Medulla oblongata (tissue), 1 donor: ENCODE results near the gene SREBF1.
"Not testable (repeated sequence)": the region's sequence is repeated elsewhere in the genome, so short reads cannot be mapped to it uniquely, and the experiment has no call there.

ENCODE experiments used
- DNase-seq: peaks from one replicate; pipeline ENCODE4 v3.0.0-alpha.2; 2015; ENCODE audit errors: extremely low spot score

SREBF1 gene

DNA sequence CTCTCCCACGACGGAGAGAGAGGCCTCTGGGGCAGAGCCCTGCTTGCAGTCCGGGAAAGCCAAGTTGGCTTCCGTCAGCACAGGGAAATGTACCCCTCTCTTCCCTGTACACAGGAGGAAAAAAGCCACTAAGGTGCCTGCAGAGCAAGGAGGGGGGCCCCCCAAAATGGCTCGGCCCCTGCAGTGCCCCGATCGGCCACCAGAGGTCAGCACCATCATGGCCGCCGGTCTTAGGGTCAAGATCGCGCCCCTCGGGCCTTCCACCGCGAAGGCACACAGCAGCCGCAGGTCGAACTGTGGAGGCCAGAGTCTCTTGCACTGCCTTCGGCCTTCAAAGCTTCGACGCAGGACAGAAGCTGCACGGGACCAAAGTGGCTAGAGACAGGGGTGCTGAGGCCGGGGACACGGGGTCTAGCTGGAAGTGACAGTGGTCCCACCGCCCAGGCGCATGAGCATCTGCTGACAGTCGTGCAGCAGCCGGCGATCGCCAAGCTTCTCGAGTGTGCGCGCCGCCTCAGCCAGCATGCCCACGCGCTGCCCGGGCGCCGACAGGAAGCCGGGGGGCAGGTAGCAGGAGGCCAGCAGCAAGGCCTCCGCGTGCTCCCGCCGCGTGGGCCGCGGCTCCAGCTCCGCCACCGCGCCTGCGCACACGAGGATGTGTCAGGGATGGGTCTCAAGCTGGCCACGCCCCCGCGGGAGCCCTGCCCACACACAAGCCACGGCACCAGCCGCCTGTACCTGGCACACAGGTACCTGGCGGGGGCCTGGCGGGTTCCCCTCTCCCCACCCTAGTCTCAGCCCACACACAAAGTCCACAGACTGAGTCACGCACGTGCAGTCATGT, 24.4 kb downstream of the SREBF1 start:
- DNase-seq: no peak

DNA sequence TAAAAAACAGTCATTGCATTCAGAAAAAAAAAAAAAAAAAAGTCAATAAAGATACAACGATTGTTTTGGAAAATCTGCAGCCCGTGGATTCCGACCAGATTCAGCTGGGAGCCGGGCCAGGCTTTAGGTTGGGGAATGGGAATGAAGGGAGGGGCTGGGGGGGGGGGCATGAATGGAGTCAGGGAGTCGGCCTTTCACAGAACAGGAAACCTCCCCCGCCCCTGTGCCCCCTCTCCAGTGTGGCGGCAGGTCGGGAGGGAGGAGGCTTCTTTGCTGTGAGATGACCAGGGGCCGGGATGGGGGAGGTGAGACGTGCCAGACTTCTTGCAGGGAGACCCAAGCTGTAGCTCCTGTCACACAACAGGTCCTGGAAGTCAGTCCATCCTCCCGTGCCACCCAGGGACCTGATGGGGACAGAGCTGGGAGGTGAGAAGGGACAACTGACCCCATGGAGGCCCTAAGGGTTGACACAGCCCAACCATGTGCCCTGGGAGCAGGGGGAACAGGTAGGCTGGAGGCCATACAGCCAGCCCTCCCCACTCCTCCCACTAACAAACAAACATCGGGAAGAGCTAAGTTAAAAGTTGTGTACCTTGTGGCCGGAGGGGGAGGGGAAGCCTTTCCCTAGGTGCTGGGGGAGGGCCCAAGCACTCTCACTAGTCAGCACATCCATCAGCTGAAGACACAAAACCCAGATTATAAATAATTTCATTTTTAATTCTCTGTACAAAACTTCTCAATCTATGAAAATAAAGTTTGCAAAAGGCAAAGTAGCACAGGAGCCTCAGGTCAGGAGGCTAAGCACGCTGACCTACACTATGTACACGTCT, 25.2 kb downstream of the SREBF1 start:
- no peak for DNase-seq

DNA sequence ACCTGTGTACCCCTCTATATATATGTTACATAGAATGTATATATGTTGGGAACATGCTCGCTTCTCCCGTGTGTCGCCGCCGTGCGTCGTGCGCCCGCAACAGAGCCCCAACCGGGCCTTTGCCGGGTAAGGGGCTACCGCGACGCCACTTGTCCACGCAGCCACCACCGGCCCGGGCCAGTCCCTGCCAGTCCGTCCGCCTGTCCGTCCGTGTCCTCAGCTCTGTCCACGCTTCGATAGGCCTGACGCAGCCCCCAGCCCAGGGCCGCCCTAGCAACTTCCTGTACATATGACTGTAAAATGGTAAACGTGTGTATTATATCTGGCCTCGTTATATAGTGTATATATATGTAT, 25.9 kb downstream of the SREBF1 start:
- DNase-seq: no peak

DNA sequence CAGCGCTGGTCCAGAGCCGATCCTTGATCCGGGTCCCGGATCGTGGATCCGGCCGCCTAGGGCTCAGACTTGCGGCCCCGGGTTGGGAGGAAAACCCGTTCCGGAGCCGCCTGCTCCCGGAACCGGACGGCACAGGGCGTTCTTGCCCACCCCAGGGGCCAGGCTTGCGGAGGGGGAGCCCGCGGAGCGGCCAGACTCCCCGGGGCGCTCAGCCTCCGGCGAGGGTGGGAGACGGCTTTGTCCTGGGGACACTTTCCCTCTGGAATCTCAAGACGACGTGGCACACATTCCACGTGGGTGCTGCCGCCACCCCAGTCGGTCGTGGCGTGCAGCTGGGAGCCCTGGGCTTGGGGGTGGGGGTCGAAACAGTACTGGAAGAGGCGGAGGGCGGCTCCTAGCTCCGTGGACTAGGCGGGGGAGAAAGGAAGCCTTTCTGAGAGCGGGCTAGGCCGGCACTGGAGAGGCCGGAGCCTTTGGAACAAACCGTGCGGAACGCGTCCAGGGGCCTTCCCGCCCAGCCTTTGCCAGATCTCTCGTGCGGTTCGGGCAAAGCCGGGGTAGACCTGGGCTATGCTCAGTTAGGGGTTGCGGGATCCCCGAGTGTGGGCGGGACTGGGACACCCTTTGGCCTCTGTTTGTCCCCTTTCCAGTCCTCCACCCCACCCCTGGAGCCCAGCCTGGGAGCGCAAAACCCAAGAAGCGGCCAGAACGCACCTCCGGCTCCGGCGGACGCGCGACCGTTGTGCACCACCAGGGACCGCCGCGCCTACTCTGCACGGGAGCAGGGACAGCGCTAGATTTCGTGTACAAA, 26.5 kb downstream of the SREBF1 start:
- no peak for DNase-seq

DNA sequence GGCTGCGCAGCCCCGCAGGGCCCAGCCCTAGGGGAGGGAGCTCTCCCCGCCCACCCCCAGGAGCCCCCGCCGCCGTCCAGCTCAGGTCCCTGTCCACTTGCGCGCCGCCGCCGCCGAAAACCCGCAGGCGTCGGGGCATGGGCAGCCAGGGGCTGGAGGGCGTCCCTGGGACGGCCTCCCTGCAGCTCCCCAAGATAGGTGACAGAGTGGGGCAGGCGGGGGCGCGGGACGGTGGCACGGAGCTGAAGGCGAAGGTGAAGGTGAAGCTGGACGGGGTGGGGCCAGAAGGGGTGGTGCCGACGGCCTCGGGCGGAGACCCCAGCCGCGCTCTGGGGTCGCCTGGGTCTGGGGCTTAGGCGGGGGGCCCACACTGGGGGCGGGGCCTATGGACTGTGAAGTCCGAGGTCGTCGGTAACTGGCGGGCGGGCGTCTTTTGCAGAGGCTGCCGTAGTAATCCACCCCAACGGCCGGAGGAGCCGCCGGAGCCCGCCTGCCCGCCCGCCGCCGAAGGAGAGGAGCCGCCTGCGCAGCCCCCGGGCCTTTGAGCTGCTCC, 27.2 kb downstream of the SREBF1 start:
- DNase-seq: no peak

DNA sequence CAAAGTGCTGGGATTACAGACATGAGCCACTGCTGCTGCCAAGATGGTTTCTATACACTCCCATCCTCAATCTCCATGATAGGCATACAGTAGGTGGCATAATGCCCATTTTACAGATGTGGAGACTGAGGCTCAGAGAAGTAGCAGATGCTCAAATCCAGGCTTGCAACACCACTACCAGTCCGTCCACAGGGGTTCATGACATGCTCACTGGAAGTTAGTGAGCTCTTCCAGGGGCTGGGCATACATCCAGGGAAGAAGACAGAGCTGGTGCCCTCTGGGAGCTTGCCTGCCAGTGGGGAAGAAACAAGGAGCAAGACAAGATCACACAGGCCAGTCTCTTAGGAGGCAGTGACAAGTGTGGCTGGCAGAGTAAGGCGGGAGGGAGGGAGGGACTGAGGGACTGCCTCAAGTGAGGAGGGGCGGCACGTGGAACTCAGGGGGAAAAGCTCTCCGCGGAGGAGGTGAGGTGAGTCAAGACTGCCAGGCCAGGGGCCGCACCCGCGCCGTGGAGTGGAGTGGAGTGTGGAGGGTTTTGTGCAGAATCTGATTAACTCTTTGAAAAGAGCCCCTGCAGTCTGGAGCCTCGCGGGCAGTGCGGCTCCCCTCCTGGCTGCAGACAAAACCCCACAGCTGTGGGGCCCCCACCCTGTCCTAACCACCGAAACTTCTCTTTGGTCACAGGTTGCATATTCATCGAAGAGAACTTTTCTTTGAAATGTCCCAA, 27.9 kb downstream of the SREBF1 start:
- DNase-seq: no peak

DNA sequence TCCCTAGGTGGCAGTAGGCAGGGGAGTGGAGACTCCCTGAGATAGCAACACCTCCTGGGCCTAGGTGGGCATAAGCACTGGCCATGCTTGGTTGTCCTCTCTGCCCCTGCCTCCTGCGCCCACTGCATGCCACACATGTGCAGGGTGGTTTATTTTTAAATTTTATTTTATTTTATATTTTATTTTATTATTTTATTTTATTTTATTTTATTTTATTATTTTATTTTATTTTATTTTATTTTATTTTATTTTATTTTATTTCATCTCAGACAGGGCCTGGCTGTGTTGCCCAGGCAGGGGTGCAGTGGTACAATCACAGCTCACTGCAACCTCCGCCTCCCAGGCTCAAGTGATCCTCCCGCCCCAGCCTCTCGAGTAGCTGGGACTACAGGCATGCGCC, 28.6 kb downstream of the SREBF1 start:
- DNase-seq: not testable (repeated sequence)

DNA sequence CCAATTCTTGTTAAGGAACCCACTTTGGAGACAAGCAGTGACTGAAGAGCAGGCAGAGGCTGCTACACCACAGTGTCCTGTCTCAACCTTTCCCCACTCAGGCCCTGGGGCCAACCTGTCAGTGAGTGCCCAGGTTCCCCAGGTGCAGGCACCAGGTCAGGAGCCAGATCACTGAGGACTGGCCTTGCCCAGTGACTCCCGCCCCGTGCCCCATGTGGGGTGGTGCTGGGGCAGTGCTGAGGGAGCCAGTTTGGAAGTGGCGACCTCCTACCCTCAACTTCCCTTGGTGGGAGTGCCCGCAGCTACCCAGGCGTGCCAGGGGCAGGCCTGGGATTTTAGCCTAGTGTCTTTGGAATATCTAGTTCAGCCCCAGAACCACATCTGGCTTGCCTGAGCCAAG, 29.3 kb downstream of the SREBF1 start:
- DNase-seq: no peak

DNA sequence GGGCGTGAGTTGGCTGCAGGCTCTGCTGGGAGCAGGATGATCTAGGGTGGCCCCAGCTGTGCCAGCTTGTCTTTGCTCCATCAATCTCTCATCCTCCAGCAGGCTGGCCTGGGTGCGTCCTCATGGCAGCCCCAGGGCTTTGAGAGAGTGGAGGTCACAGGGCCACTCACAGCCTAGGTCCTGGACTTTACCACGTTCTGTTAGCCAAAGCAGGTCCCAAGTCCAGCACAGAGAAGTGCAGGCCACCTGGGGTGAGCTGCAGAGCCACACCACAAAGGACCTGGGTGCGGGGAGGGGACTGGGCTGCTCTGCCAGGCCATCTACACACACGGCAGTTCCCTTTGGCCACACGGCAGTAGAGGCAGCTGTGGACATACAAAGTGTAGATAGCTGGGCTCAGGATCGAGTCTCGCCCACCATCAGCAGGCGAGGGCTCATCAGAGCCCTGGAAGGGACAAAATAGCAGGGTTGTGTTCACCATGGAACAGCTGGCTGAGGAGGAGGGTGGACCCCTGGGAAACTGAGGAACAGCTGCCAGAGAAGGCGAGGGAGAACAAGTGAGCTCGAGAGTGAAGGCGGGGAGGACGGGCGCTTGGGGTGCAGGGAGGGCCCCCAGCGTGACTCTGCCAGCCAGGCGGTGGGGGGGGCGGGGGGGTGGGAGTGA, 30.0 kb downstream of the SREBF1 start:
- DNase-seq: no peak

DNA sequence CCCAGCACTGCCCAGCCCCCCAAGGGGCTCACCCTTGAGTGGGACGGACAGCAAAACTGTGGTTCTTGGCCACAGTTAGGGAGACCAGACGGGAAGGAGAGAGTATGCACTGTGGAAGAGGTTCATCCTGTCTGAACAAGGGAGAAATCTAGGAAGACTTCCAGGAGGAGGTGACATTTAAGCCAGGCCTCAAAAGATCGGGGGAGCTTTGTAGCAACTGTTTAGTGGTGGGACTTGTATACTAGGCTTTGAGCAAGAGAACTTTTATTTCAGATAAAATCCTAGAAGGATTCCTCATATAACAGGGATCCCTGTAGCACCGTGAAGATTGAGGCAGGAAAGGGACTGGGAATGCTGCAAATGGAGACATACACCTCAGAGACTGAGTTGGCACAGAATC, 30.8 kb downstream of the SREBF1 start:
- DNase-seq: no peak

DNA sequence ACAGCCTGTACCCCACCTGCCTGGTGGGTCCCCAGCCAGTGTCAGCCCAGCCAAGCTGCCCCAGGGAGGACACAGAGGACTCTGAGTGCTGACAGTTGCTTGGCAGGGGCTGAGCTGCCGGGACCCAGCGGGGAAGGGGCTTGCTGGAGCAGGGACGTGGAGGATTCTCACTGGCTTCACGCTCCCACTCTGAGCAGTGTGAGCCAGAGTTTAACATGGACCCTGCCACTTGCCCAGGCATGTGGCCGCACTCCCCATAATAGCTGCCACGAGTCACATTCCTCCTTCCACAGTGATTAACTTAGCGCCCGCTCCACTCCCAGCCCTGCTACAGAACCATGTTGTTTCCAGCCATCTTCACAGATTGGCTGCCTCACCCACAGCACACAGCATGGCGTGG, 31.2 kb downstream of the SREBF1 start:
- DNase-seq: no peak

DNA sequence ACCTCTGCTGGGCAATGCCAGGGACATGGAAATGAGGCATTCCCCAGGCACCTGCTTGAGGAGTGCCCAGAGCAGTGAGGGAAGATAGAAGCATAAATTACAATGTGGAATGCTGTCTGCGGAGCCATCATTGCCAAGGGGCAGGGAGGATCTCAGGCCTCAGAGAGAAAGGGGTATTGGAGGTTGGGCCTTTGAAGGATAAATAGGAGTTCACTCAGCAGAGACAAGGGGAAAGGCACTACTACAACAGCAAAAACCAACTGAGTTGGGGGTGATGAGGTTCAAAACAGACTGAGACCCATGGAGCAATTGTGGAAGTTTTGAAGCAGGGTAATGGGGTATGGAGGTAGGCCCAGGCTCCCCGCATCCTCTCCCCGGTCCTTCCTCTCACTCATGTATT, 32.8 kb downstream of the SREBF1 start:
- DNase-seq: no peak

DNA sequence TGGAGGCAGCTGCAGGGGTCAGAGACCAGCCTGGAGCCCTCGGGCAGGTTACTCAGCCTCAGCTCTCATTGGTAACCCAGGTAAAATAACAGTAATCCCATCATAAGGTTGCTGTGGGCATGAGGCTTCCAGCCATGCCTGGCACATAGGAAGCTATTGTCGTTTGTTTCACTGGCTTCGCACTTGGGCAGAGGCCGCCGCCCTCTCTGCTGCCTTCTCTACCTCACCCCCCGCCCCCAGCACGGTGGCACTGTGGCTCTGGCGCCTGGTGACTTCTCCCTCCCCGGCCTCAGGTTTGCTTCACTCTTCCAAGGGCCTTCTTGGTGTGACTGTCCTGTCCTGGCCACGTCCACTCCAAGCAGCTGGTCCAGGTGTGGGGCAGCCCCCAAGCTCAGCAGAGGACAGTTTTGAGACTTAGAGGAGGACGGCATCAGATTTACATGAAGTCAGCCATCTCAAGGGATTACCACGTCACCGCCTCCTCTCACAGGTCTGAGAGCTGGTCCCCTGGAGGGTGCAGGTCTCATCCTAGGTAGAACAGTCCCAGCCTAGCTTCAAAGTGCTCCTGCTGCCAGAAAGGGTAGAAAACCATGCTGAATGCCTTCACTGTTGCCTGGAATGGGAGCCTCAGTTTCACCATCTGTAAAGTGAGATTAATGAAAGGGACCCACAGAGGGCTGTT, 34.8 kb downstream of the SREBF1 start:
- DNase-seq: peak; percentile 56

DNA sequence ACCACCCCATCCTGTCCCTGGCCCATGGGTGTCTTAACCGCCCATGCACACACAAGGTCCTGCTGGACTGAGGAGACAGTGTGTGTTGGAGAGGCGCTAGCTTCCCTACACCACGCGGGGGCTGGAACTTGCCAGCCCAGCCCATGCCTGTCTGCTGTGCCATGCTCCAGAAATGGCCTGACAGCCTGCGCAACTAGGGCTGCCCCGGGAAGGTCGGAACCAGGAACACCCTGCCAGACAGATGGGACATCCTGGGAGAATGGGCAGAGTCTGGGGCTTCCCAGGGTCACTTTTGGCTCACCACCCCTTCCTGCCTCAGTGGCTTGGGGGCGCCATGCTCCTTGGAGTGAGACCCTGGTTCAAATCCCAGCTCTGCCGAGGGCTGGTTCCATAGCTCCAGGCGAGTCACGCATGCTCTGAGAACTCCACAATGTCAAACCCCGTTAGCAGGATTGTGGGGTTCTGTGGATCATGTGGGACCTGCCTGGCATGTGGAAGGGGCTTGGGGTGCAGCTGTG, 36.2 kb downstream of the SREBF1 start:
- DNase-seq: no peak

DNA sequence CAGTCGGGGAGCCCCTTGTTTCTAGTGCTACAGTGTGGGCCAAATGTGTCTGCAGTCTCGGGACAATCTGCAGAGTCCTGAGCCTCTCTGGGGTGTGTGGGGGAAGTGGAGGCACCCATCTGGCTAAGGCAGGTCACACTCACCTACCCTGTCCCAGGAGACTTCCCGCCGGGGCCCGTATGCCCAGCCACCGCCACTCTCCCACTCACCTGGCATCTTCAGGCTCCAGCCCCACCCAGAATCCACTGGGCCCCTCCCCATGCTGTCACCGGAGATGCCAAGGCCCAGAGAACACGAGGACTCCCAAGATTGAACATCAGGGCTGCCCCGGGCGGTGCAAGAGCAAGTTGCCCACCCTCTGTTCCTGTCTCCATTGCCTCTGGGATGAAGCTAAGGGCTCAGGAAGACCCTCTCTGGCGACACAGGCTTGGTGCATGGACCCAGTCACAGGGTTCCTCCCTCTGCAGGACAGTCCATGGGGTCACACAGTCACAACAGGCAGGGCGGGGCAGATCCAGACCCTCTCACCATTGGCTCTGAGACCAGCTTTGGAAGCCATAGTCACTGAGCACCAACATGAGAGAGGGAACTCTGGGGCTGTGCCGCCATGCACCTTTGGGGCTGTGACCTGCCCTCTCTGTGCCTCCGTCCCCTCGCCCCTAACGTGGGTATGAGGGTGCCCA, 38.1 kb downstream of the SREBF1 start:
- no peak for DNase-seq

DNA sequence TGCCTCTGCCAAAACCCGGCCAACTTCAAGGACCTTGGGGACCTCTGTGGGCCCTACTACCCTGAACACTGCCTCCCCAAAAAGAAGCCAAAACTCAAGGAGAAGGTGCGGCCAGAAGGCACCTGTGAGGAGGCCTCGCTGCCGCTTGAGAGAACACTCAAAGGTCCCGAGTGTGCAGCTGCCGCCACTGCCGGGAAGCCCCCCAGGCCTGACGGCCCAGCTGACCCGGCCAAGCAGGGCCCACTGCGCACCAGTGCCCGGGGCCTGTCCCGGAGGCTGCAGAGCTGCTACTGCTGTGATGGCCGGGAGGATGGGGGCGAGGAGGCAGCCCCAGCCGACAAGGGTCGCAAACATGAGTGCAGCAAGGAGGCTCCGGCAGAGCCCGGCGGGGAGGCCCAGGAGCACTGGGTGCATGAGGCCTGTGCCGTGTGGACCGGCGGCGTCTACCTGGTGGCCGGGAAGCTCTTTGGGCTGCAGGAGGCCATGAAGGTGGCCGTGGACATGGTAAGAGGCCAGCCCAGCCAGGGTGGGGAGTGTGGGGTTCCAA, 38.7 kb downstream of the SREBF1 start:
- DNase-seq: no peak

DNA sequence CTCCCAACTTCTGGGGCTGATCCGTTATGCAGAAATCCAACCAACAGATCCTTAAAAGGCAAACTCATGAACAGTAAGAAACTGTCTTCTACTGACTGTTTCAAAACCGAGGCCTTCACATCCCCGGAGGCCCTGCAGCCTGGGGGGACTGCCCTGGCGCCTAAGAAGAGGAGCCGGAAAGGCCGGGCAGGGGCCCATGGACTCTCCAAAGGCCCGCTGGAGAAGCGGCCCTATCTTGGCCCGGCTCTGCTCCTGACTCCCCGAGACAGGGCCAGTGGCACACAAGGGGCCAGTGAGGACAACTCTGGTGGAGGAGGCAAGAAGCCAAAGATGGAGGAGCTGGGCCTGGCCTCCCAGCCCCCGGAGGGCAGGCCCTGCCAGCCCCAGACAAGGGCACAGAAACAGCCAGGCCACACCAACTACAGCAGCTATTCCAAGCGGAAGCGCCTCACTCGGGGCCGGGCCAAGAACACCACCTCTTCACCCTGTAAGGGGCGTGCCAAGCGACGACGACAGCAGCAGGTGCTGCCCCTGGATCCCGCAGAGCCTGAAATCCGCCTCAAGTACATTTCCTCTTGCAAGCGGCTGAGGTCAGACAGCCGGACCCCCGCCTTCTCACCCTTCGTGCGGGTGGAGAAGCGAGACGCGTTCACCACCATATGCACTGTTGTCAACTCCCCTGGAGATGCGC, 39.5 kb downstream of the SREBF1 start:
- no peak for DNase-seq

DNA sequence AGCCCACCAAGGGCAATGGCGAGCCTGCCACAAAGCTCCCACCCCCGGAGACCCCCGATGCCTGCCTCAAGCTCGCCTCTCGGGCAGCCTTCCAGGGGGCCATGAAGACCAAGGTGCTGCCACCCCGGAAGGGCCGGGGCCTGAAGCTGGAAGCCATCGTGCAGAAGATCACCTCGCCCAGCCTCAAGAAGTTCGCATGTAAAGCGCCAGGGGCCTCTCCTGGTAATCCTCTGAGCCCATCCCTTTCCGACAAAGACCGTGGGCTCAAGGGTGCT, 40.1 kb downstream of the SREBF1 start:
- DNase-seq: no peak
